GM10248 (cell line): ENCODE data around the gene SF3A2.

Experiments
- CTCF ChIA-PET: fragments of 300-600 bp; sonication (Branson Sonifier 250); formaldehyde crosslinking; extraction: SDS; loops from one replicate; lab custom pipeline; 2021; ENCODE audit warnings: antibody characterized with exemption; lab: Yijun Ruan, JAX
- POLR2A ChIA-PET: fragments of 350-650 bp; sonication (Branson Sonifier 250); formaldehyde crosslinking; extraction: SDS; loops from one replicate; lab custom pipeline; 2020; ENCODE audit warnings: antibody characterized with exemption; lab: Yijun Ruan, JAX
- DNase-seq: peaks from one replicate; pipeline ENCODE4 v3.0.0; 2012; ENCODE audit errors: extremely low spot score
- CTCF ChIP-seq: IDR thresholded peaks from 2 replicates; pipeline ENCODE4 v1.5.1; 2012; ENCODE audit warnings: mild to moderate bottlenecking, low read depth; ENCODE audit errors: extremely low read depth, missing control alignments, control extremely low read depth

The SF3A2 gene

GRCh38 chr19:2232286-2233151 is 4.1 kb upstream of the SF3A2 start:
- POLR2A ChIA-PET, result no interaction called here
- CTCF ChIA-PET, result no interaction called here
- TF ChIP-seq CTCF, result no peak
- no peak for DNase-seq

GRCh38 chr19:2233601-2234280 is 2.9 kb upstream of the SF3A2 start:
- TF ChIP-seq CTCF, result no peak
- ChIA-PET POLR2A (no interaction called here), CTCF (interaction anchor here (0.7 to 1.2 kb wide), 2 partner anchors 40 to 159 kb away, joined by 3 to 4 read pairs; no protein-coding TSS in a partner anchor)
- no peak for DNase-seq

GRCh38 chr19:2234996-2235380 is 1.6 kb upstream of the SF3A2 start:
- TF ChIP-seq CTCF, result no peak
- ChIA-PET CTCF (interaction anchor here (1.2 to 2.0 kb wide), 9 partner anchors 9 to 81 kb away, joined by 3 to 14 read pairs (median 6); no protein-coding TSS in a partner anchor), POLR2A (interaction anchor here (0.5 kb wide), 1 partner anchor 363 kb away, joined by 3 read pairs; no protein-coding TSS in a partner anchor)
- DNase-seq, result no peak

GRCh38 chr19:2235381-2236063 is 1.1 kb upstream of the SF3A2 start:
- no peak for TF ChIP-seq CTCF
- POLR2A ChIA-PET, result interaction anchor here (0.6 kb wide), 1 partner anchor 19 kb away, joined by 3 read pairs; no protein-coding TSS in a partner anchor
- DNase-seq, result no peak
- CTCF ChIA-PET, result interaction anchor here (0.6 to 2.0 kb wide), 20 partner anchors 9 to 113 kb away, joined by 3 to 14 read pairs (median 4); partner anchors contain the start of gene JSRP1

- no peak for TF ChIP-seq CTCF
- no peak for DNase-seq
- POLR2A ChIA-PET, result interaction anchor here (0.6 kb wide), 1 partner anchor 20 kb away, joined by 3 read pairs; no protein-coding TSS in a partner anchor
- CTCF ChIA-PET, result interaction anchor here (0.6 to 2.0 kb wide), 20 partner anchors 10 to 113 kb away, joined by 3 to 14 read pairs (median 4); partner anchors contain the start of gene JSRP1
Measured at GRCh38 chr19:2236064-2236313, 635 bp upstream of the SF3A2 start.
